GM19452 (cell line): ENCODE results near the gene ZNF318.
"Not testable (repeated sequence)": the region's sequence is repeated elsewhere in the genome, so short reads cannot be mapped to it uniquely, and the experiment has no call there.

Source experiments
- ATAC-seq: cut with Tn5 transposase; IDR thresholded peaks from one replicate; pipeline ENCODE4 v1.9.1; 2021; ENCODE audit not compliant: unreplicated experiment

The ZNF318 gene

GRCh38 chr6:43303751-43304331 is 65.6 kb downstream of the ZNF318 start:
- ATAC-seq = no peak

GRCh38 chr6:43303006-43303405 is 66.4 kb downstream of the ZNF318 start:
- not testable (repeated sequence) for ATAC-seq

- ATAC-seq = no peak
Measured at GRCh38 chr6:43302126-43302525, 67.3 kb downstream of the ZNF318 start.

GRCh38 chr6:43301081-43301870 is 68.2 kb downstream of the ZNF318 start:
- ATAC-seq = no peak

GRCh38 chr6:43299338-43300293 is 69.8 kb downstream of the ZNF318 start:
- no peak for ATAC-seq

- ATAC-seq = no peak
Measured at GRCh38 chr6:43298565-43299337, 70.7 kb downstream of the ZNF318 start.

GRCh38 chr6:43297644-43298564 is 71.5 kb downstream of the ZNF318 start, which contains the start of gene SLC22A7:
TSS of gene SLC22A7 (plus strand) at chr6:43298260. CDS start at chr6:43298359, 99 bp downstream.
- no peak for ATAC-seq

- ATAC-seq = no peak
Measured at GRCh38 chr6:43296780-43297497, 72.5 kb downstream of the ZNF318 start.

GRCh38 chr6:43295456-43295855 is 74.0 kb downstream of the ZNF318 start:
- ATAC-seq = no peak

- no peak for ATAC-seq
Measured at GRCh38 chr6:43294536-43294935, 74.9 kb downstream of the ZNF318 start.

GRCh38 chr6:43293698-43294097 is 75.7 kb downstream of the ZNF318 start:
- ATAC-seq = no peak

GRCh38 chr6:43292763-43293318 is 76.6 kb downstream of the ZNF318 start:
- no peak for ATAC-seq

GRCh38 chr6:43292341-43292740 is 77.1 kb downstream of the ZNF318 start:
- ATAC-seq = no peak

- ATAC-seq = no peak
Measured at GRCh38 chr6:43291708-43292107, 77.7 kb downstream of the ZNF318 start.

- no peak for ATAC-seq
Measured at GRCh38 chr6:43290905-43291355, 78.5 kb downstream of the ZNF318 start.

GRCh38 chr6:43290339-43290904 is 79.0 kb downstream of the ZNF318 start:
- no peak for ATAC-seq

- no peak for ATAC-seq
Measured at GRCh38 chr6:43287717-43288679, 81.4 kb downstream of the ZNF318 start.
